GM23338 (cell line): ENCODE measurements around the gene TRIM24. TPM values are rescaled to one million over a fixed set of nuclear protein-coding genes. Genes with fewer than 3 reads are reported as not detected.

Experiments used
- ATAC-seq: fragments of 200-7000 bp; cut with Tn5 transposase; 3 replicates; pipeline ENCODE4 v1.9.1; 2020
- DNase-seq: peaks from one replicate; pipeline ENCODE4 v3.0.0-alpha.2; 2015; ENCODE audit warnings: low spot score
- H2AFZ ChIP-seq: fragments of 200-600 bp; sonication (generic); 2 replicates; pipeline ENCODE4 v1.8.0; 2016; ENCODE audit warnings: antibody characterized with exemption, mild to moderate bottlenecking, moderate library complexity
- H3F3A ChIP-seq: fragments of 200-600 bp; sonication (generic); replicated peaks from 2 replicates; pipeline ENCODE4 v1.8.0; 2017; ENCODE audit warnings: antibody characterized with exemption, mixed run types, low read depth
- H3K27ac ChIP-seq: fragments of 200-600 bp; sonication (generic); 2 replicates; pipeline ENCODE4 v1.6.1; 2016; ENCODE audit warnings: low read depth
- H3K27me3 ChIP-seq: fragments of 200-600 bp; sonication (generic); 2 replicates; pipeline ENCODE4 v1.8.0; 2016; ENCODE audit warnings: mild to moderate bottlenecking, mixed run types, moderate library complexity; ENCODE audit not compliant: insufficient read depth
- H3K36me3 ChIP-seq: fragments of 200-600 bp; sonication (generic); 2 replicates; pipeline ENCODE4 v1.8.0; 2016; ENCODE audit warnings: mild to moderate bottlenecking; ENCODE audit not compliant: insufficient read depth
- H3K4me1 ChIP-seq: fragments of 200-600 bp; sonication (generic); 2 replicates; pipeline ENCODE4 v1.8.0; 2016; ENCODE audit warnings: mild to moderate bottlenecking, moderate library complexity; ENCODE audit not compliant: insufficient read depth
- H3K4me2 ChIP-seq: fragments of 200-600 bp; sonication (generic); 2 replicates; pipeline ENCODE4 v1.7.1; 2017; ENCODE audit warnings: mixed run types
- H3K4me3 ChIP-seq: fragments of 200-600 bp; sonication (generic); 2 replicates; pipeline ENCODE4 v1.6.1; 2016; ENCODE audit warnings: mixed run types
- H3K79me2 ChIP-seq: fragments of 200-600 bp; sonication (generic); replicated peaks from 2 replicates; pipeline ENCODE4 v1.8.0; 2017; ENCODE audit warnings: mild to moderate bottlenecking; ENCODE audit not compliant: insufficient read depth
- H3K9me2 ChIP-seq: fragments of 200-600 bp; sonication (generic); 2 replicates; pipeline ENCODE4 v1.8.0; 2017; ENCODE audit not compliant: insufficient read depth
- H4K20me1 ChIP-seq: fragments of 200-600 bp; sonication (generic); replicated peaks from 2 replicates; pipeline ENCODE4 v1.8.0; 2017; ENCODE audit warnings: mild to moderate bottlenecking; ENCODE audit not compliant: insufficient read depth
- H3K27ac Mint-ChIP-seq: 2 replicates; pipeline ENCODE4 v1.8.0; 2020; ENCODE audit warnings: inconsistent platforms, mild to moderate bottlenecking, moderate library complexity, mixed read lengths
- H3K27me3 Mint-ChIP-seq: 3 replicates; pipeline ENCODE4 v1.8.0; 2022; ENCODE audit warnings: low read depth, mild to moderate bottlenecking, moderate library complexity, mixed read lengths, inconsistent platforms; ENCODE audit not compliant: insufficient read depth, poor library complexity
- H3K36me3 Mint-ChIP-seq: 3 replicates; pipeline ENCODE4 v1.8.0; 2021; ENCODE audit warnings: low read depth, mild to moderate bottlenecking, inconsistent platforms, moderate library complexity, mixed read lengths
- H3K4me1 Mint-ChIP-seq: 3 replicates; pipeline ENCODE4 v1.8.0; 2020; ENCODE audit warnings: mild to moderate bottlenecking, inconsistent platforms, mixed read lengths
- H3K4me3 Mint-ChIP-seq: 3 replicates; pipeline ENCODE4 v1.8.0; 2021; ENCODE audit warnings: moderate library complexity, mild to moderate bottlenecking, inconsistent platforms, mixed read lengths
- H3K9me3 Mint-ChIP-seq: 3 replicates; pipeline ENCODE4 v1.8.0; 2020; ENCODE audit warnings: moderate library complexity, mild to moderate bottlenecking, inconsistent platforms, mixed read lengths
- CREB1 ChIP-seq: fragments of 250-450 bp; sonication (Bioruptor Pico); IDR thresholded peaks from 2 replicates; pipeline ENCODE4 v1.5.0; 2020; ENCODE audit warnings: low read depth, mild to moderate bottlenecking, moderate library complexity
- ETS1 ChIP-seq: IDR thresholded peaks from 2 replicates; pipeline ENCODE4 v1.6.1; 2016; ENCODE audit warnings: antibody characterized with exemption
- EZH2 ChIP-seq: fragments of 200-600 bp; sonication (generic); IDR thresholded peaks from one replicate; pipeline ENCODE4 v1.8.0; 2017; ENCODE audit warnings: antibody characterized with exemption, mild to moderate bottlenecking, low read depth; ENCODE audit not compliant: unreplicated experiment
- EZH2phosphoT487 ChIP-seq: fragments of 200-600 bp; sonication (generic); IDR thresholded peaks from one replicate; pipeline ENCODE4 v1.8.1; 2018; ENCODE audit warnings: antibody characterized with exemption; ENCODE audit not compliant: unreplicated experiment
- JUNB ChIP-seq: IDR thresholded peaks from one replicate; pipeline ENCODE4 v1.6.1; 2016; ENCODE audit warnings: antibody characterized with exemption; ENCODE audit not compliant: unreplicated experiment
- NANOG ChIP-seq: IDR thresholded peaks from 2 replicates; pipeline ENCODE4 v1.6.1; 2016; ENCODE audit warnings: antibody characterized with exemption, borderline replicate concordance
- POLR2AphosphoS5 ChIP-seq: IDR thresholded peaks from 2 replicates; pipeline ENCODE4 v1.6.1; 2016; ENCODE audit warnings: antibody characterized with exemption, low read depth
- REST ChIP-seq: IDR thresholded peaks from one replicate; pipeline ENCODE4 v1.6.1; 2018; ENCODE audit warnings: antibody characterized with exemption; ENCODE audit not compliant: unreplicated experiment
- ZNF114 ChIP-seq: fragments of 250-450 bp; sonication (Bioruptor Pico); IDR thresholded peaks from 2 replicates; pipeline ENCODE4 v1.5.0; 2020; ENCODE audit warnings: mild to moderate bottlenecking, moderate library complexity
- ZNF331 ChIP-seq: fragments of 250-450 bp; sonication (Bioruptor Pico); IDR thresholded peaks from 2 replicates; pipeline ENCODE4 v1.5.0; 2020; ENCODE audit warnings: low read depth, mild to moderate bottlenecking, moderate library complexity
- ZNF462 ChIP-seq: fragments of 250-450 bp; sonication (Bioruptor Pico); IDR thresholded peaks from 2 replicates; pipeline ENCODE4 v1.5.0; 2020; ENCODE audit warnings: mild to moderate bottlenecking, moderate library complexity
- polyA plus RNA-seq: library from polyadenylated mRNA; unstranded; fragments of >200 nt; fragmentation: Nextera tagmentation; extraction: Ambion mirVana; gene quantifications from 2 replicates; pipeline ENCODE4 v1.2.1, GENCODE V29; 2016
- total RNA-seq: library from RNA; depleted of rRNA; stranded (reverse); fragments of >200 nt; shearing (Covaris generic); gene quantifications from 2 replicates; pipeline ENCODE4 v1.2.3, GENCODE V29; 2014
- TF ChIP-seq, protein P1 (sequence below), 2 experiments: fragments of 200-600 bp in 1 of 2; sonication (generic) in 1 of 2; conservative IDR thresholded peaks; 2 replicates each; pipeline versions ENCODE4 v1.5.1 to v1.6.1; 2016 to 2017; ENCODE audit warnings: antibody characterized with exemption in 2 of 2, low read depth in 2 of 2, mild to moderate bottlenecking in 2 of 2, moderate library complexity in 1 of 2

Gene TRIM24
- total and polyA plus RNA-seq, 2 experiments from 2014 or later, result 67.0 to 120 TPM

- TF ChIP-seq ETS1 (no peak), EZH2 (no peak)
Observed at GRCh38 chr7:138524259-138524658, 64.2 kb downstream of the TRIM24 start (continued).

DNA sequence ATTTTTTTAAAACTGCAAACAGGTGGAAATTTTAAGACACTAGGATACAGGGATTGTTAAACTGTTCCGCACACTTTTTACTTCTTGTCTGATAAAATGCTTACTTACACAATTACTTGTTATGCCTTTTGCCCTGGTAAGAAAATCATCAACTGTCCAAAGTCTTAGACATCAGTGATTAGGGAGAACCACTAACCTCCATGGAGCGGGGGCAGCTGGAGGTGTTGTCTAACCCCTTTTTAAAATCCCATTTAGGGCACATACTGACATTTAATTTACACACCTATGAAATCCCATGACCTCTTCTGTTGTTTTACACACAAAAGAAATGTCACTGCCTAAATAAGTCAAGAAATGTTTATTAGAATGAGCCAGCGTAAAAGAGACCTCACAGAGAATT is 65.7 kb downstream of the TRIM24 start:
- Mint-ChIP-seq H3K27me3 (peaks cover 10% of the 10 kb centered on the region), H3K9me3 (peaks cover 39% of the 10 kb centered on the region), H3K27ac (no peak overlapping the region), H3K4me3 (no peak overlapping the region), H3K4me1 (no peaks in the 10 kb centered on the region), H3K36me3 (peaks cover 98% of the 10 kb centered on the region)
- DNase-seq, result no peak
- Histone ChIP-seq H3K27me3 (no peaks in the 10 kb centered on the region), H2AFZ (no peak overlapping the region), H3F3A (no peaks in the 10 kb centered on the region), H3K9me2 (no peaks in the 10 kb centered on the region), H3K4me1 (no peaks in the 10 kb centered on the region), H3K36me3 (peaks cover 75% of the 10 kb centered on the region), H4K20me1 (no peaks in the 10 kb centered on the region), H3K4me2 (no peak overlapping the region), H3K4me3 (no peak overlapping the region), H3K27ac (no peak overlapping the region), H3K79me2 (peaks cover 88% of the 10 kb centered on the region)
- ATAC-seq, result no peak
- no peak for TF ChIP-seq ZNF331 (CRISPR knock-in tag)
- no peak for TF ChIP-seq EZH2
- no peak for TF ChIP-seq NANOG
- TF ChIP-seq JUNB, result no peak
- no peak for TF ChIP-seq EZH2phosphoT487
- no peak for TF ChIP-seq CREB1 (CRISPR knock-in tag)
- no peak for TF ChIP-seq ETS1
- TF ChIP-seq ZNF462, result no peak
- TF ChIP-seq POLR2AphosphoS5, result no peak
- TF ChIP-seq ZNF114, result no peak
- TF ChIP-seq, protein P1, sequence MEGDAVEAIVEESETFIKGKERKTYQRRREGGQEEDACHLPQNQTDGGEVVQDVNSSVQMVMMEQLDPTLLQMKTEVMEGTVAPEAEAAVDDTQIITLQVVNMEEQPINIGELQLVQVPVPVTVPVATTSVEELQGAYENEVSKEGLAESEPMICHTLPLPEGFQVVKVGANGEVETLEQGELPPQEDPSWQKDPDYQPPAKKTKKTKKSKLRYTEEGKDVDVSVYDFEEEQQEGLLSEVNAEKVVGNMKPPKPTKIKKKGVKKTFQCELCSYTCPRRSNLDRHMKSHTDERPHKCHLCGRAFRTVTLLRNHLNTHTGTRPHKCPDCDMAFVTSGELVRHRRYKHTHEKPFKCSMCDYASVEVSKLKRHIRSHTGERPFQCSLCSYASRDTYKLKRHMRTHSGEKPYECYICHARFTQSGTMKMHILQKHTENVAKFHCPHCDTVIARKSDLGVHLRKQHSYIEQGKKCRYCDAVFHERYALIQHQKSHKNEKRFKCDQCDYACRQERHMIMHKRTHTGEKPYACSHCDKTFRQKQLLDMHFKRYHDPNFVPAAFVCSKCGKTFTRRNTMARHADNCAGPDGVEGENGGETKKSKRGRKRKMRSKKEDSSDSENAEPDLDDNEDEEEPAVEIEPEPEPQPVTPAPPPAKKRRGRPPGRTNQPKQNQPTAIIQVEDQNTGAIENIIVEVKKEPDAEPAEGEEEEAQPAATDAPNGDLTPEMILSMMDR (conservative IDR thresholded peaks at IDR 0.05; ENCODE audit: low read depth in 2 of 2), result no peak
- TF ChIP-seq REST, result no peak
